Endodermal cell (in vitro differentiated cells): ENCODE results near the gene SH3BP2. TPM values are rescaled to one million over a fixed set of nuclear protein-coding genes. Genes with fewer than 3 reads are reported as not detected.

Source experiments
- DNase-seq: peaks from one replicate; pipeline ENCODE4 v3.0.0-alpha.2; 2017
- H3K27ac ChIP-seq: 2 replicates; pipeline ENCODE4 v1.5.1; 2013; ENCODE audit warnings: mild to moderate bottlenecking, low read depth, low read length, moderate library complexity
- H3K27me3 ChIP-seq: 2 replicates; pipeline ENCODE4 v1.6.1; 2013; ENCODE audit warnings: mild to moderate bottlenecking, low read length, moderate library complexity; ENCODE audit not compliant: insufficient read depth, control insufficient read depth, poor library complexity, severe bottlenecking
- H3K36me3 ChIP-seq: 2 replicates; pipeline ENCODE4 v1.7.0; 2013; ENCODE audit warnings: mild to moderate bottlenecking, low read length, moderate library complexity; ENCODE audit not compliant: control insufficient read depth, insufficient read depth
- H3K4me1 ChIP-seq: one replicate; pipeline ENCODE4 v1.7.0; 2013; ENCODE audit warnings: low read length; ENCODE audit not compliant: control insufficient read depth, insufficient read depth
- H3K4me3 ChIP-seq: 2 replicates; pipeline ENCODE4 v1.5.1; 2013; ENCODE audit warnings: mild to moderate bottlenecking, low read length, moderate library complexity
- H3K9ac ChIP-seq: 2 replicates; pipeline ENCODE4 v1.6.1; 2013; ENCODE audit warnings: mild to moderate bottlenecking, low read length, moderate library complexity; ENCODE audit not compliant: poor library complexity, severe bottlenecking; ENCODE audit errors: extremely low read depth
- H3K9me3 ChIP-seq: 2 replicates; pipeline ENCODE4 v1.6.1; 2013; ENCODE audit warnings: mild to moderate bottlenecking, low read length, moderate library complexity; ENCODE audit not compliant: control insufficient read depth
- H3K27ac Mint-ChIP-seq: 2 replicates; pipeline ENCODE4 v1.8.0; 2020; ENCODE audit warnings: mixed read lengths
- H3K27me3 Mint-ChIP-seq: 2 replicates; pipeline ENCODE4 v1.8.0; 2021; ENCODE audit warnings: mild to moderate bottlenecking, mixed read lengths; ENCODE audit not compliant: insufficient read depth
- H3K36me3 Mint-ChIP-seq: 2 replicates; pipeline ENCODE4 v1.8.0; 2020; ENCODE audit warnings: low read depth, mixed read lengths
- H3K4me1 Mint-ChIP-seq: 2 replicates; pipeline ENCODE4 v1.8.0; 2020; ENCODE audit warnings: mixed read lengths
- H3K4me3 Mint-ChIP-seq: 2 replicates; pipeline ENCODE4 v1.8.0; 2020; ENCODE audit warnings: mild to moderate bottlenecking, moderate library complexity, mixed read lengths
- H3K9me3 Mint-ChIP-seq: 2 replicates; pipeline ENCODE4 v1.8.0; 2020; ENCODE audit warnings: mild to moderate bottlenecking, mixed read lengths
- WGBS, 2 experiments: methylation state at CpG; one replicate each; pipeline versions ENCODE4 v1.1.5 to v1.1.7; 2013; ENCODE audit warnings: missing lambda C conversion rate in 2 of 2, mixed read lengths in 1 of 2; ENCODE audit not compliant: insufficient coverage in 1 of 2, insufficient read length in 1 of 2; 5-methylcytosine and 5-hydroxymethylcytosine counted together
- total RNA-seq, 2 donors: library from RNA; stranded (reverse); fragmentation: NEBNext Ultra II Directional in 1 of 2; extraction: Animal tissue kit (Norgen Biotek cat#: 25700) in 1 of 2; gene quantifications; 2 replicates in 1 of 2; 3 replicates in 1 of 2; pipeline ENCODE4 v1.2.1, GENCODE V29; 2021
- TF ChIP-seq, protein P1 (sequence below): fragments of 200-600 bp; sonication (generic); conservative IDR thresholded peaks from 2 replicates; pipeline ENCODE4 v1.5.0; 2021; ENCODE audit warnings: antibody characterized with exemption, mild to moderate bottlenecking

SH3BP2 gene
- total RNA-seq, 2 donors from 2014 or later = 40.5 to 43.8 TPM

DNA sequence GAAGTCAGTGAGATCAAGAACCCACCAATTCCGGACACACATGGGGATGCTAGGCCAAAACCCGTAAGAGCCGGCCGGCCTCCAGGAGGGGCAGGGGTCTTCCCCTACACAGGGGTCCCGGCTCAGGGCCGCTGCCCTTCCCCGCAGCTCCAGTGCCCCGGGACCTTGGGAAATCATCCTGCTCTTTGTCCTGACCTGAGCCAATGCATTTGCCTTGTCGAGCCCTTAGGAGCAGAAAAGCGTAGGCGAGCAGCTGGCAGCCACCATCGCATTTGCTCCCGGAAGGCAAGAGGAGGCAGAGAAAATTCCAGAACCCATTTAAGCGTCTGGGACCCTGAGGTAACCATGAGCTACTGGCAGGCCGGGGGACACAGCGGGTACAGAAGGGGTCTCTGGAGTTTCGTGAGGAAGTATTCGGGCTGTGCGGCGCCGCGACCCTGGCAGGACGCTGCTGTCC lies 29.3 kb upstream of the SH3BP2 start:
- no peaks in the 10 kb centered on the region for H3K4me1 ChIP-seq
- TF ChIP-seq, protein P1, sequence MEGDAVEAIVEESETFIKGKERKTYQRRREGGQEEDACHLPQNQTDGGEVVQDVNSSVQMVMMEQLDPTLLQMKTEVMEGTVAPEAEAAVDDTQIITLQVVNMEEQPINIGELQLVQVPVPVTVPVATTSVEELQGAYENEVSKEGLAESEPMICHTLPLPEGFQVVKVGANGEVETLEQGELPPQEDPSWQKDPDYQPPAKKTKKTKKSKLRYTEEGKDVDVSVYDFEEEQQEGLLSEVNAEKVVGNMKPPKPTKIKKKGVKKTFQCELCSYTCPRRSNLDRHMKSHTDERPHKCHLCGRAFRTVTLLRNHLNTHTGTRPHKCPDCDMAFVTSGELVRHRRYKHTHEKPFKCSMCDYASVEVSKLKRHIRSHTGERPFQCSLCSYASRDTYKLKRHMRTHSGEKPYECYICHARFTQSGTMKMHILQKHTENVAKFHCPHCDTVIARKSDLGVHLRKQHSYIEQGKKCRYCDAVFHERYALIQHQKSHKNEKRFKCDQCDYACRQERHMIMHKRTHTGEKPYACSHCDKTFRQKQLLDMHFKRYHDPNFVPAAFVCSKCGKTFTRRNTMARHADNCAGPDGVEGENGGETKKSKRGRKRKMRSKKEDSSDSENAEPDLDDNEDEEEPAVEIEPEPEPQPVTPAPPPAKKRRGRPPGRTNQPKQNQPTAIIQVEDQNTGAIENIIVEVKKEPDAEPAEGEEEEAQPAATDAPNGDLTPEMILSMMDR = no peak
- H3K36me3 ChIP-seq = no peaks in the 10 kb centered on the region
- DNase-seq = no peak
- Mint-ChIP-seq H3K36me3 (no peaks in the 10 kb centered on the region), H3K27me3 (peaks cover 7% of the 10 kb centered on the region), H3K27ac (no peak overlapping the region), H3K4me1 (peaks cover 4% of the 10 kb centered on the region), H3K9me3 (peaks cover 10% of the 10 kb centered on the region), H3K4me3 (peak overlapping the region; percentile 42)
- 93 to 98% methylated on average over 11 to 23 of the region's 23 CpGs for WGBS, 2 experiments
- H3K27ac ChIP-seq = no peak overlapping the region
- no peaks in the 10 kb centered on the region for H3K27me3 ChIP-seq
- no peak overlapping the region for H3K9ac ChIP-seq
- no peak overlapping the region for H3K4me3 ChIP-seq
- H3K9me3 ChIP-seq = peaks cover 7% of the 10 kb centered on the region

DNA sequence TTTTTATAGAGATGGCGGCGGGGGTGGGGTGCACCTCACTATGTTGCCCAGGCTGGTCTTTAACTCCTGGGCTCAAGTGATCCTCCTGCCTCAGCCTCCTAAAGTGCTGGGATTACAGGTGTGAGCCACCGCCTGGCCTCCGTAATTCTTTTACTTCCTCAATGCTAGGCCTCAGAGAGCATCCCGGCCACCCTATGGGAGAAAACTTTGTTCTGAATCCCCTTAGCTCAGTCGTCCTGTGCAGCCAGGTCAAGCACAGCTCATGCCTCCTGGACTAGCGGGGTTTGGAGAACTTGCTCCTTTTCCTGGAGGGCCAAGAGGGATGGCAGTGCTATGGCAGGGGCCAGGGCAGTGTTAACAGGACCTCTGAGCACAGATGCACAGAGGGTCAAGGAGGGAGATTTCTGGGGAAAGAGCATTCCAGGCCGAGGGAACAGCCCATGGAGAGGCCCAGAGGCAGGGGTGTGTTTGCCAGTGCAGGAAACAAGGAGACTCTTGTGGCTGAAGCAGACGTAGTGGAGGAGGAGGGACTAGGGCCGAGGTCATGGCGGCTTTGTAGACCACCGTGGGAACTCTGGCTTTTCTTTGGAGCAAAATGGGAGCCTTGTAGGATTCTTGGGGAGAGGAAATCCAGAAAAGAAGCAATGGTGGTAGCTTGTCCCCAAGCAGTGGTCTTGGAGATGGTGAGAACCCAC lies 26.9 kb upstream of the SH3BP2 start:
- Mint-ChIP-seq H3K36me3 (no peaks in the 10 kb centered on the region), H3K4me3 (no peak overlapping the region), H3K27me3 (peaks cover 5% of the 10 kb centered on the region), H3K4me1 (peaks cover 2% of the 10 kb centered on the region), H3K27ac (no peak overlapping the region), H3K9me3 (peaks cover 14% of the 10 kb centered on the region)
- Histone ChIP-seq H3K27me3 (no peaks in the 10 kb centered on the region), H3K9me3 (peaks cover 16% of the 10 kb centered on the region), H3K36me3 (no peaks in the 10 kb centered on the region), H3K4me3 (no peak overlapping the region), H3K4me1 (no peaks in the 10 kb centered on the region), H3K27ac (no peak overlapping the region), H3K9ac (no peak overlapping the region)
- TF ChIP-seq, protein P1 = no peak
- 91 to 92% methylated on average over 10 to 12 of the region's 12 CpGs for WGBS, 2 experiments
- no peak for DNase-seq

DNA sequence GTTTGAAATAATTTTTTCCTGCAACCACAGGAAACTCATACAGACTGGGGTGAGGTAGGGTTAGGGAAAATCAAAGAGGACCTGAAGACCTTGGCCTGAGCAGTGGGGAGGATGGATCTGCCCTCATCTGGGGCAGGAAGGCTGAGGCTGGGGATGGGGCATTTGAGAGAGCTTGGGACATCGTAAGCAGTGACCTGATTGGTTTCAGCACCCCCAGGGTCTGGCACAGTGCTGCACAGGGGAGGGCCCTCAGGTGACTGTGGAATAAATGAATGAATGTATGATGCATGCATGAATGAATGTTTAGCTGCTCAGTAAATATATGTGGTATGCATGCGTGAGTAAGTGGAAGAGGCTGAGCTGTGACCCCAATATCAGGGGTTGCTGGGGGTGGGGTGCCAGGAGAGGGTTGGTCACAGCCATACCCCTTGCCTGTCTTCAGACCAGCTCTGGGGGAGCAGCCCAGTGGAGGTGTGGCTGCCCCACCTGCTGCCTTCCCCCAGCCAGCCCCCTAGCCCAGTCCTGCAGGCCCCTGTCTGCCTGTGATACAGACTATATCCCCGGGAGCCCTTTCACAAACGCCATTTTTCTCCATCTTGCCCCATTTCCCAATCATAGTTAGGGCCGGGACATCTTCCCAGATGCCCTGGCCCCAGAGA lies 25.7 kb upstream of the SH3BP2 start:
- Histone ChIP-seq H3K9me3 (peaks cover 15% of the 10 kb centered on the region), H3K4me1 (no peaks in the 10 kb centered on the region), H3K27ac (no peak overlapping the region), H3K4me3 (no peak overlapping the region), H3K27me3 (no peaks in the 10 kb centered on the region), H3K9ac (no peak overlapping the region), H3K36me3 (no peaks in the 10 kb centered on the region)
- Mint-ChIP-seq H3K36me3 (no peaks in the 10 kb centered on the region), H3K27me3 (peaks cover 5% of the 10 kb centered on the region), H3K4me3 (no peak overlapping the region), H3K9me3 (peaks cover 14% of the 10 kb centered on the region), H3K4me1 (peaks cover 1% of the 10 kb centered on the region), H3K27ac (no peak overlapping the region)
- WGBS, 2 experiments = 85 to 92% methylated on average over 5 of the region's 5 CpGs
- DNase-seq = no peak
- TF ChIP-seq, protein P1 = no peak
